CD4-positive, alpha-beta T cell treated with Interleukin-4 for 4 hours (primary cell): ENCODE data around the gene FPR2.
"Not testable (repeated sequence)": the region's sequence is repeated elsewhere in the genome, so short reads cannot be mapped to it uniquely, and the experiment has no call there.

Experiments used
- DNase-seq: peaks from one replicate; pipeline ENCODE4 v3.0.0-alpha.2; 2020

FPR2 gene

GRCh38 chr19:51784922-51785690 is 24.1 kb downstream of the FPR2 start:
- peak; percentile 48 for DNase-seq

DNA sequence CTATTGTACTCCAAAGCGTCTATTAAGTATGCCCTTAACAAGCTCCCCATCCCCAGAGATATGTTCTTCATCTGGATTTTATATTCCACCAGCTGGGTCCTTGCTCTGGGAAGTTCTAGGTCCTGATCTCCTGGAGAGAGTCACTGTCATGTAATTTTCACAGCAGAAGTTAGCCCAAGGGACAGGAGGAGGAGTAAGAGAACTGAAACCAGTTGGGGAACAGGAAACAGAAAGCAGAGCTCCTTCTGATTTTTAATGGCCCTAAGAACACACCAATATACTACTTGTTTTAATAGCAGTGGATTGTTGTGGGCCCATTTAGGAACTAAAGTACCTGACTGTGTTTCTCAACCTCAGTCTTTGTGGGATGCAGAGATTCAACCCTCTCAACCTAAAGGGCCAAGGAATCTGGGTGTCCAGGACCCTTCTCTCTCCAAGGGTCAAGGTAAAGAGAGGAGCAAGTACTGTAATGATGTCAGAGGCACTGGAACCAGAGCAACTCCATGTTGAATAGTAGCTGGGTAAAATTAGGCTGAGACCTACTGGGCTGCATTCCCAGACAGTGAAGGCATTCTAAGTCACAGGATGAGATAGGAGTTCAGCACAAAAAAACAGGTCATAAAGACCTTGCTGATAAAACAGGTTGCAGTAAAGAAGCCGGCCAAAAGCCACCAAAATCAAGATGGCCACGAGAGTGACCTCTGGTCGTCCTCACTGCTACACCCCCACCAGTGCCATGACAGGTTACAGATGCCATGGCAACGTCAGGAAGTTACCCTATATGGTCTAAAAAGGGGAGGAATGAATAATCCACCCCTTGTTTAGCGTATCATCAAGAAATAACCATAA is 25.9 kb downstream of the FPR2 start:
- no peak for DNase-seq

DNA sequence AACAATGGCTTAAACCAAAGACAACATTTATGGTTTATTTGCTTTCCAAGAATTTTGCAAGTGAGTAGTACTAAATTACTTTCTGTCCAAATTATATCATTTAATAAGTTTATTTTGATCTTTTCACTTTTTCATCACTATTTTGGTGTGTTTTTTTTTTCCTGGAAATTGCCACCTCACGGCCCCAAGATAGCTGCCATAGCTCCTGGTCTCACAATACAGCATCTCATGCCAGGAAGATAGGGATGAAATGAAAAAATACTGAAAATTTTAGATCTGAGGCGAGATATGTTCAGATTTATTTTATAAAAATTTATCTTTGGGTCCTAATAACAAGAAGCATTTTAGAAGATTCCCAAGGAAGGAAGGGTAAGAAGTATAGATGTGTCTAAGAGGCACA is 27.0 kb downstream of the FPR2 start:
- no peak for DNase-seq

GRCh38 chr19:51789061-51789795 is 28.2 kb downstream of the FPR2 start:
- DNase-seq, result no peak

DNA sequence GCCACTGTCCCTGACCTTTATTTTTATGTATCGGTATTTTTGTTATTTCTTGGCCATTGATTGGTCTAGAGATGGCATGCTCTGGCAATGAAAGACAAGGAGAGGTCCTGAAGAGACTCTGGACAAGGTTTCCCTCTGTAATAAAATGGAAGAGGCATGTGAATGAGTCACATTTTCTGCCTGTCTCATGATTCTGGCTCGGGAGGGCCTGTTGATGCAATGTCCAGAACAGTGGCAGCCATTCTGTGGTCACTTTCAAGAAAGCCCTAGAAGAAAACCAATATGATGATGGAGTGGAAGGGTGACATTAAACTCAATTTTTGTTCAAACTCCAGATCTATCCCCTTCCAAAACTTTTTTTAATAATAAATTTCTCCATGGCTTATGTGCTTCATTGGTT is 32.0 kb downstream of the FPR2 start:
- DNase-seq, result no peak

- DNase-seq, result no peak
Observed at GRCh38 chr19:51793994-51794393, 33.0 kb downstream of the FPR2 start.

DNA sequence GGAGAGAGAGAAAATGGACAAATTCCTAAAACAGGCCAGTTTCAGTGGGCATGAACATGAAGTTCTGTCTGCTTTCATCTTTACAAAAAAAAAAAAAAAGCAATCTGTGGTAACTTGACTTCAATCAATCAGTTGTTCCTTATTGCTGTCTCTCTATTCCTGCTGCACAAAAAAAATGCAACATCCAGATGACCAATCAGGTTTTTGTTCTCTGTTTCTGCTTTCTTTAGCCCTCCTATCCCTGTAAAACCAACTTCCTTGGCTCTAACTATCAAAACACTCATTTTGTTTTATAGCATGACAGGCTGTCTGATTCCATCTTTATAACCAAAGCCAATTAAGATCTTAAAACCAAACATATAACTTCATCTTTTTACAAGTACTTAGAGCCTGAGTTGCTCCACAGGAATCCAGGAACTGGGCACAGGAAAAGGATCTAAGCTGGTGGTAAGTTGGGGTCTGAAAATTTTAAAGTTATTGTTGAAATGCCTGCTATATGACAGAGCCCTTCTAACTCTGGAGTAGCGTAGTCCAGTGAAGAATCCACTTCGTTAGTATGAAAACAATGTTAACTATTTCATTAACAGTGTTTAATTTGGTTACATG is 34.0 kb downstream of the FPR2 start, which contains the start of gene FPR3:
FPR3 (plus strand) TSS at position 273 of the 606 bp plus-strand sequence. CDS start 28,592 bp downstream, outside the sequence.
- no peak for DNase-seq

DNA sequence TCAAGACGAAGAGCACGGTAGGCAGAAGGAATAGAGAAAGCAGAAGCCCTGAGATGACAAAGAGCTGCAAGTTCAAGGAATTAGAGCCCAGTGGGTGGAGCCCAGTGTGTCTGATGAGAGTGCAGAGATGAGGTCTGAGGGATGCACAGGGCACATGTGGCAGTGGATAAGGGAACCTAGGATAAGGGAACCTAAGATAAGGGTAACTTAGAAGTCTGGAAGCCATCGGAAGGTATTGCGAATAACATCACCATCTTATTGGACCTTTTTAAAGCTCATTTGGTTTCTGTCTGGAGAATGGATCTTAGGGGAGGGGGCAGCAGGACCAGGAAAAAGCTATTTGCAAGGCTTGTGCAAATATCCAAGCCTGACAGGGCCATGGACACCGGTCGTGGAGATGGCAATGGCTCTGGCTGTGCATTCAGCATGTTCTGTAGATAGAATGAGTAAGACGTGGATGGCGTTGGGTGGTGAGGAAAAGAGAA is 35.3 kb downstream of the FPR2 start:
- DNase-seq, result no peak

DNA sequence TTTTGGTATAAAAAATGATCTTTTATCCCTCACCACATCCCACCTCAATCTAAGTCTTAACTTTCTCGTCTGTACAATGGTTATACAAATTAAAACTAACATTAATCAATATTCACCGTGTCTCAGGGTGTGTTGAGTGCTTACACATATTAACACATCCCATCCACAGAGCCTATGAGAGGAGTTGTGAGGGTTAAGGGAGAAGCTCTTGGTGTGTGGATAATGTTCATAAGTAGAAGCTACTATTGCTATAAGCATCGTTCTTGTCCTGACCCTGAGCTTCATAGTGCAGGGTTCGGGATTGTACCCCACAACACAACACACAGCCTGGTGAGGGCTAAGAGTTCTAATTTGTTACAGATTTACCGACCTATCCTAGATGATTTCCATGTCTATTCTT is 36.5 kb downstream of the FPR2 start:
- DNase-seq, result no peak

DNA sequence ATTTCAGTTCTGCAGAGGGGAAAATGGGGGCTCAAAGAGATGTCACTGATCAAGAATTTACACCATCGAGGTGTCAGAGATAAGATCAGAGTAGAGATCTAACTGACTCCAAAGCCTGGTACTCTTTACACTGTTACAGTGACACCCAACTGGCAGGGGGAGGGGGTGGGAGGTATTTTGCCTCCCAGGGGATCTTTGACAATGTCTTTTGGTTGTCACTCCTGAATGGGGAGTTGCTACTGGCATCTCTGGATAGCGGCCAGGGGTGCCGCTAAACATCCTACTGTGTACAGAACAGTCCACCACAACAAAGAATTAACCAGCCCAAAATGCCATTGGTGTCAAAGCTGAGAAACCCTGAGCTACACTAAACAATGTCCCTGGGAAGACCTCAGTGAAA is 37.1 kb downstream of the FPR2 start:
- no peak for DNase-seq

DNA sequence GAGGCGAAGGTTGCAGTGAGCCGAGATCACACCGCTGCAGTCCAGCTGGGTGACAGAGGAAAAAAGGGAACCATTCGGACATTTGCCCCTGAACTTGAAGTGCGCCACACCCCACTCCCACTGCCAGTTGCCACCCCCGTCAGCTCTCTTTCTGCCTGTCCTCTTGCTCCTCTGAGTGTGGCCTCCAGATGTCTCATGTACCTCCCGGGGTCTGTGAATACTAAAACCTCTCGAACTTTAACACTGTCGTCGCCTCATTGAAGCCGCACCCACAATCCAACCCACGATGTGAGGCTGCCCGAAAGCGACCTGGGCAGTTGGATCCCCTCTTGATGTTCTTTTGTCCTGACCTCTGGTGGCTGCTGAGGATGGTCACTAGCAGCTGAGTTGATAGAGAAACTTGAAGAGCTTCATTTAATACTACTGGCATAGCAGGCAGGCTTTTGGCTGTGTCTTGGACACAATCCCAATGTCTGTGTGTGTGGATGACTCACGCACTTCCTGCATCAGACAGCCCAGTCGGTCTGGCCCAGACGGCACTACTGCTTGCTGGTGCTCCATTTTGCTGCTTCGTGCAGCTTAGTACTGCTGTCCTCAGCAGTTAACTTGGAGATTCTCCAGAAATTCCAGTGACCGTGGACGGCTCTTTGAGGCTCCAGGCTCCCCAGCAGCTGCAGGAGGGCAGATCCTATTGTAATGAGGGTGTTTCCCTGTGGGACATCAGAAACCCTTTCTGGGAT is 38.2 kb downstream of the FPR2 start:
- no peak for DNase-seq

DNA sequence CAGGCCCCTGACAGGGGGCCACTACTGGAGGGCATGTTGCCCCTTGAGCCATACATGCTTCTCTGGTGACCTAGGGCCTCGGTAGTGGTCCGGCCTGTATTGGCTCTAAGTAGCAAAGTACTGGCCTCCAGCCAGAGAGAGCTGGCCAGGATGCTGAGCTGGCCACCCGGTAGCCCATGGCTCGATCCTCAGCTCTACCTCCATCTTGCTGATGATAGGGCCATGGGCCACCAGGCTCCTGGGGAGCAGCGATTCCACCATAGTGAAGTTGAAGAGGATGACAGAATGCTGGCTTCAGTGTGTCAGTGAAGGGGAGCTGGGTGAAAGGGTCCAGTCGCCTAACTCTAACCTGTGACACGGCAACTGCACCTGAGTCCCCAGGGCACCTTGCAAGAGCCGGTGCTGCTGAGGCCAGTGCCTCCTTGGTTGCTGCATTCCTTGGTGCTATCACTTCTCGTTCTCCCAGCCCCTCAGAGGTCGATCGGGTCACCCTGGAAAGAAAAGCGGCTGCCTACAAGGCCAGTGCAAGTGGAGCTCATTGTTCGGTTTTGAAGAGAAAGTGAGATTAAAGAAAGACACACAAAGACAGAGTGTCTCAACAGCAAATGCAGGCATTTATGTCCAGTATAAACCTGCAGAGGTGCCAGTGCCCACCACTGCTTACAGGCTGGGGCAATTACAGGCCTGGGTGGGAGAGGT is 38.9 kb downstream of the FPR2 start:
- no peak for DNase-seq

DNA sequence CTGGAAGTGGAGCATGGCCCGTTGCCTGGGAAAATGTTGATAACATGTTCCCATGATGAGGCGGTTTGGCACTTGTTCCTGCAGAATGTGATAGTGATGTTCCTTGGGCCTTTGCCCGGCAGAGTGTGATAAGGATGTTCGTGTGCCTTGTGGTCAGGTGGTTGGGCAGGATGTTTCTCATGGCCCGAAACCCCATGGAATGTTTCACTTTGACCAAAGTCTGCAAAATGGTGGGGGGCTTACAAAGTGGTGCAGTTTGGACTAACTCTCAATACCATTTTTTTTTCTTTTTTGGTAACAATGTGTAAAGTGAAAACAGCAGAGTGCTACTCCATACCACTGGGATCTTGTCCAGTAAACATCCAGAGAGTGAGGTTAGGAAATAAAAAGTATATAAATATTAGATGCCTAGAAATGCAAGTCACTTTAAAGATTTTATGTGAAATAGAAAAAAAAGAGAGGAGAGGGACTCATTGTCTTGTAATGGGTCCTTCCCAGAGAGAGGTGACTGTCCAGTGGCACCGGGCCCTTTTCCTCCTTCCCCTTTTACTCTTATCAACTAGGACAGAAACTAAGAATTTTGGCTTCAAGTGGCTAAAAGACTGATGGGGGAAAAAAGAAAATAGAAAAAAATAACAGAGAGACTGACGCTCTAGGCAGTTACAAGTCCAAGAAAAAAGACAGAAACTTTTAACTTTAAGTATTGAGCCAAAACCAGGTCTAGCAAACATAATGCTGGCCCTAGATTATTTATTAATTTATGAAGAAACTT is 39.7 kb downstream of the FPR2 start:
- DNase-seq, result no peak

DNA sequence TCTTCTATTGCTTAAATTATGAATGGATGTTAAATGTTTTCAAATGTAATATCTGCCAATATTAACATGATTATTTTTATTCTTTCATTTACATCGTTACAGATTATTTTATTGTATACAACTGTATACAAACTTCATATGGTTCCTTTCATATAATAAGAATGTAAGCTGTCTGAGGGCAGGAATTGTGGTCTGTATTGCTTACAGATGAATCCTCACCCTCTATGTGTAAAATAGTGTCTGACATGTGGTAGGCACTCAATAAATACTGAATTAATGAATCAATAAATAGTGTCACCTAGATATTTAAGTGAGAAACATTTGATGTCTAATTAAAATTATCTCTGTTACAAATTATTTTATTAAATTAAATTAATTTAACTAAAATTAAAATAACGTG is 41.8 kb downstream of the FPR2 start:
- no peak for DNase-seq

- no peak for DNase-seq
Observed at GRCh38 chr19:51803519-51803918, 42.5 kb downstream of the FPR2 start.

- DNase-seq, result no peak
Observed at GRCh38 chr19:51803967-51804366, 43.0 kb downstream of the FPR2 start.

GRCh38 chr19:51804789-51805188 is 43.8 kb downstream of the FPR2 start:
- DNase-seq, result not testable (repeated sequence)

GRCh38 chr19:51805396-51805795 is 44.4 kb downstream of the FPR2 start:
- DNase-seq, result not testable (repeated sequence)

- not testable (repeated sequence) for DNase-seq
Observed at GRCh38 chr19:51806571-51806970, 45.6 kb downstream of the FPR2 start.

DNA sequence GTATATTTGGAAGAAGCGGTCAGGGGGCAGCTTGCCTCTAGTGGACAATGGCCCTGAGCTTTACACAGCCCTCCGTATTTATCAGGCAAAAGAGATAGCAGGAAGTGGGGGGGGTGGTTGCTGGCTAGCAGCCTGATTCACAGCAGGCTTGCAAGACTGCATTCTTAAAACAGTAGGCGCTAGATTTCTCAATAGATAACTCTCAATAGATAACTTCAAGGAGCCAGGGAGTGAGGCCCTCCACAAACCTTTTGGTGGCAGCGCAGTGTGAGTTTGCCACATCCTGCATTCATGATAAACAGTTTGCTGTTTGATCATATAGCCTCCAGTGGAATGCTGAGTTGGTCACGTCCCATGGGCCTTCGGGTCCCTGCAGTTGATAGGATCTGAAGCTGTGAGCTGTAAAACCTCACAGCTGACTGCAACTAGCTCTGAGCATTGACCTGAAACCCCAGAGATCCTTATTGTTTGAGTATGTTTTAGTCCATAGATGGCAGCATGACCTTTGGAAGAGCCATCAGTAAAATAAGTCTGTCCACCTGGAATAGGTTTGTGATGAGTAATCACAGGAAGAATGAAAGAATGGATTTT is 46.2 kb downstream of the FPR2 start:
- no peak for DNase-seq
